ENCODE results near the gene SRSF10.

SRSF10 gene

GRCh38 chr1:23953020-23953419 lies 27.1 kb downstream of the SRSF10 start:
- H3K79me2 ChIP-seq (ENCODE audit: control insufficient read depth, low read length) = no peaks in the 10 kb centered on the region
- H4K20me1 ChIP-seq (ENCODE audit: control insufficient read depth, insufficient read depth, low read depth, low read length) = no peaks in the 10 kb centered on the region
- H3K4me3 ChIP-seq (ENCODE audit: low read length) = no peak overlapping the region
- H3F3A ChIP-seq (ENCODE audit: control insufficient read depth, insufficient read depth) = peaks cover 13% of the 10 kb centered on the region
- H3K36me3 ChIP-seq (ENCODE audit: control insufficient read depth, low read length) = no peaks in the 10 kb centered on the region
- H3K9me3 ChIP-seq (ENCODE audit: control insufficient read depth, insufficient read depth, low read length) = no peaks in the 10 kb centered on the region
- H3K4me1 ChIP-seq (ENCODE audit: control insufficient read depth, low read length) = peaks cover 33% of the 10 kb centered on the region
- no peak for TF ChIP-seq EZH2phosphoT487 (IDR thresholded peaks at IDR 0.05; ENCODE audit: borderline replicate concordance, low read length)
- TF ChIP-seq CTCF (IDR thresholded peaks at IDR 0.05; ENCODE audit: low read depth, low read length, poor library complexity, severe bottlenecking) = no peak
- no peaks in the 10 kb centered on the region for H3K9me2 ChIP-seq (replicated peaks; ENCODE audit: control insufficient read depth, low read length)
- H3K27me3 ChIP-seq (ENCODE audit: control insufficient read depth, low read length) = no peaks in the 10 kb centered on the region
- no peak overlapping the region for H3K4me2 ChIP-seq (ENCODE audit: low read length)
- H3K27ac ChIP-seq (ENCODE audit: low read depth, low read length) = no peak overlapping the region

GRCh38 chr1:23947366-23947765 lies 32.8 kb downstream of the SRSF10 start:
- Histone ChIP-seq H4K20me1 (ENCODE audit: control insufficient read depth, insufficient read depth, low read depth, low read length) (no peaks in the 10 kb centered on the region), H3K27ac (ENCODE audit: low read depth, low read length) (no peak overlapping the region), H3K27me3 (ENCODE audit: control insufficient read depth, low read length) (peaks cover 3% of the 10 kb centered on the region; the same call in 1 of the 2 replicates), H3K79me2 (ENCODE audit: control insufficient read depth, low read length) (no peaks in the 10 kb centered on the region), H3K9me3 (ENCODE audit: control insufficient read depth, insufficient read depth, low read length) (peaks cover 11% of the 10 kb centered on the region), H3K4me1 (ENCODE audit: control insufficient read depth, low read length) (peaks cover 10% of the 10 kb centered on the region), H3K4me2 (ENCODE audit: low read length) (no peak overlapping the region), H3K4me3 (ENCODE audit: low read length) (no peak overlapping the region), H3F3A (ENCODE audit: control insufficient read depth, insufficient read depth) (no peaks in the 10 kb centered on the region; the same call in 1 of the 2 replicates), H3K36me3 (ENCODE audit: control insufficient read depth, low read length) (no peaks in the 10 kb centered on the region), H3K9me2 (replicated peaks; ENCODE audit: control insufficient read depth, low read length) (no peaks in the 10 kb centered on the region)
- no peak for TF ChIP-seq CTCF (IDR thresholded peaks at IDR 0.05; ENCODE audit: low read depth, low read length, poor library complexity, severe bottlenecking)
- TF ChIP-seq EZH2phosphoT487 (IDR thresholded peaks at IDR 0.05; ENCODE audit: borderline replicate concordance, low read length) = no peak

GRCh38 chr1:23936481-23937176 lies 43.5 kb downstream of the SRSF10 start:
- H3K9me3 ChIP-seq (ENCODE audit: control insufficient read depth, insufficient read depth, low read length) = no peaks in the 10 kb centered on the region
- no peaks in the 10 kb centered on the region for H3K36me3 ChIP-seq (ENCODE audit: control insufficient read depth, low read length)
- H3F3A ChIP-seq (ENCODE audit: control insufficient read depth, insufficient read depth) = peaks cover 13% of the 10 kb centered on the region
- no peak for TF ChIP-seq EZH2phosphoT487 (IDR thresholded peaks at IDR 0.05; ENCODE audit: borderline replicate concordance, low read length)
- no peak for TF ChIP-seq CTCF (IDR thresholded peaks at IDR 0.05; ENCODE audit: low read depth, low read length, poor library complexity, severe bottlenecking)
- H3K4me3 ChIP-seq (ENCODE audit: low read length) = no peak overlapping the region
- no peaks in the 10 kb centered on the region for H3K9me2 ChIP-seq (replicated peaks; ENCODE audit: control insufficient read depth, low read length)
- H3K4me2 ChIP-seq (ENCODE audit: low read length) = no peak overlapping the region
- no peaks in the 10 kb centered on the region for H3K79me2 ChIP-seq (ENCODE audit: control insufficient read depth, low read length)
- H3K4me1 ChIP-seq (ENCODE audit: control insufficient read depth, low read length) = peaks cover 15% of the 10 kb centered on the region
- H3K27ac ChIP-seq (ENCODE audit: low read depth, low read length) = no peak overlapping the region
- H4K20me1 ChIP-seq (ENCODE audit: control insufficient read depth, insufficient read depth, low read depth, low read length) = no peaks in the 10 kb centered on the region
- peaks cover 9% of the 10 kb centered on the region for H3K27me3 ChIP-seq (ENCODE audit: control insufficient read depth, low read length)
